Loucy (cell line): ENCODE measurements around the gene HABP4.

Experiments
- H2AFZ ChIP-seq: fragments of 200-600 bp; sonication (generic); 2 replicates; pipeline ENCODE4 v1.6.0; 2016; ENCODE audit warnings: antibody characterized with exemption, mild to moderate bottlenecking, low read length, moderate library complexity
- H3F3A ChIP-seq: fragments of 200-600 bp; 2 replicates; pipeline ENCODE4 v1.6.0; 2016; ENCODE audit warnings: antibody characterized with exemption, low read depth, mild to moderate bottlenecking
- H3K27me3 ChIP-seq: fragments of 200-600 bp; sonication (generic); 2 replicates; pipeline ENCODE4 v1.6.1; 2014; ENCODE audit warnings: low read length, mild to moderate bottlenecking; ENCODE audit not compliant: insufficient read depth, poor library complexity, severe bottlenecking
- H3K36me3 ChIP-seq: fragments of 200-600 bp; sonication (generic); 2 replicates; pipeline ENCODE4 v1.6.1; 2016; ENCODE audit warnings: low read length; ENCODE audit not compliant: insufficient read depth
- H3K4me1 ChIP-seq: fragments of 200-600 bp; sonication (generic); 2 replicates; pipeline ENCODE4 v1.5.1; 2014; ENCODE audit warnings: low read length, mild to moderate bottlenecking; ENCODE audit not compliant: insufficient read depth, poor library complexity, severe bottlenecking
- H3K4me2 ChIP-seq: fragments of 200-600 bp; sonication (generic); 2 replicates; pipeline ENCODE4 v1.6.0; 2014; ENCODE audit warnings: antibody characterized with exemption, low read length, low read depth, mild to moderate bottlenecking; ENCODE audit not compliant: poor library complexity, severe bottlenecking
- H3K4me3 ChIP-seq: fragments of 200-600 bp; sonication (generic); 2 replicates; pipeline ENCODE4 v1.5.1; 2014; ENCODE audit warnings: low read length, mild to moderate bottlenecking, mixed read lengths; ENCODE audit not compliant: poor library complexity, severe bottlenecking
- H3K79me2 ChIP-seq: fragments of 200-600 bp; sonication (generic); 2 replicates; pipeline ENCODE4 v1.6.1; 2014; ENCODE audit warnings: low read length; ENCODE audit not compliant: insufficient read depth
- H3K9ac ChIP-seq: fragments of 200-600 bp; sonication (generic); 2 replicates; pipeline ENCODE4 v1.6.0; 2014; ENCODE audit warnings: mild to moderate bottlenecking, low read depth, low read length, moderate library complexity; ENCODE audit not compliant: poor library complexity, severe bottlenecking
- H3K9me2 ChIP-seq: fragments of 200-600 bp; sonication (generic); replicated peaks from 2 replicates; pipeline ENCODE4 v1.6.1; 2016; ENCODE audit warnings: low read depth, low read length, mixed read lengths
- H3K9me3 ChIP-seq: fragments of 200-600 bp; sonication (generic); 2 replicates; pipeline ENCODE4 v1.6.1; 2014; ENCODE audit warnings: mild to moderate bottlenecking, antibody characterized with exemption, low read length, low read depth; ENCODE audit not compliant: insufficient read depth
- H4K20me1 ChIP-seq: fragments of 200-600 bp; sonication (generic); 2 replicates; pipeline ENCODE4 v1.6.0; 2014; ENCODE audit warnings: antibody characterized with exemption, low read length, mild to moderate bottlenecking; ENCODE audit not compliant: insufficient read depth, poor library complexity, severe bottlenecking
- EZH2phosphoT487 ChIP-seq: fragments of 200-600 bp; IDR thresholded peaks from 2 replicates; pipeline ENCODE4 v1.6.1; 2018; ENCODE audit warnings: antibody characterized with exemption, mild to moderate bottlenecking, moderate library complexity, borderline replicate concordance
- TF ChIP-seq, protein P1 (sequence below): fragments of 200-600 bp; sonication (generic); conservative IDR thresholded peaks from 2 replicates; pipeline ENCODE4 v1.5.1; 2014; ENCODE audit warnings: mild to moderate bottlenecking, antibody characterized with exemption, low read length

The HABP4 gene

GRCh38 chr9:96524045-96524444 lies 74.1 kb downstream of the HABP4 start:
- Histone ChIP-seq H3K27me3 (no peaks in the 10 kb centered on the region), H4K20me1 (no peaks in the 10 kb centered on the region), H3K9ac (no peak overlapping the region), H3K4me2 (no peak overlapping the region), H3K79me2 (no peaks in the 10 kb centered on the region), H3K4me3 (no peak overlapping the region), H3F3A (no peaks in the 10 kb centered on the region), H2AFZ (no peak overlapping the region), H3K4me1 (peaks cover 3% of the 10 kb centered on the region), H3K9me2 (no peaks in the 10 kb centered on the region), H3K9me3 (no peaks in the 10 kb centered on the region), H3K36me3 (no peaks in the 10 kb centered on the region)
- TF ChIP-seq EZH2phosphoT487: no peak
- TF ChIP-seq, protein P1, sequence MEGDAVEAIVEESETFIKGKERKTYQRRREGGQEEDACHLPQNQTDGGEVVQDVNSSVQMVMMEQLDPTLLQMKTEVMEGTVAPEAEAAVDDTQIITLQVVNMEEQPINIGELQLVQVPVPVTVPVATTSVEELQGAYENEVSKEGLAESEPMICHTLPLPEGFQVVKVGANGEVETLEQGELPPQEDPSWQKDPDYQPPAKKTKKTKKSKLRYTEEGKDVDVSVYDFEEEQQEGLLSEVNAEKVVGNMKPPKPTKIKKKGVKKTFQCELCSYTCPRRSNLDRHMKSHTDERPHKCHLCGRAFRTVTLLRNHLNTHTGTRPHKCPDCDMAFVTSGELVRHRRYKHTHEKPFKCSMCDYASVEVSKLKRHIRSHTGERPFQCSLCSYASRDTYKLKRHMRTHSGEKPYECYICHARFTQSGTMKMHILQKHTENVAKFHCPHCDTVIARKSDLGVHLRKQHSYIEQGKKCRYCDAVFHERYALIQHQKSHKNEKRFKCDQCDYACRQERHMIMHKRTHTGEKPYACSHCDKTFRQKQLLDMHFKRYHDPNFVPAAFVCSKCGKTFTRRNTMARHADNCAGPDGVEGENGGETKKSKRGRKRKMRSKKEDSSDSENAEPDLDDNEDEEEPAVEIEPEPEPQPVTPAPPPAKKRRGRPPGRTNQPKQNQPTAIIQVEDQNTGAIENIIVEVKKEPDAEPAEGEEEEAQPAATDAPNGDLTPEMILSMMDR: no peak

DNA sequence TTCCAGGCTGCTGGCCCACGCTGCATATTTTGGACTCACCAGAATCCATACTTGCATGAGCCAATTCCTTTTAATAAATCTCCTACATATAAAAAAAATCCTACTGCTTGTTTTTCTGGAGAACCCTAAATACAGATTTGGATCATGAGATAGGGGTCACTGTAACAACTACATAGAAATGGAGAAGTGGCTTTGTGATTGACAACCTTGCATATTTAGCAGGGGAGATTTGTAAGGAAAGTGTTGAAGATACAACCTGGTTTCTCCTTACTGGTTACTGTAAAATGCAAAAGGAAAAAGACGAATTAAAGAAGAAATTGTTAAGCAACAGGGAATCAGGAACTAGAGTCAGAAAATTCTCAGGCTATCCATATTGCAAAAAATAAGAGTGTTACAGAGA lies 74.8 kb downstream of the HABP4 start:
- TF ChIP-seq EZH2phosphoT487: no peak
- TF ChIP-seq, protein P1: no peak
- Histone ChIP-seq H3K4me3 (no peak overlapping the region), H2AFZ (no peak overlapping the region), H3K4me1 (peaks cover 3% of the 10 kb centered on the region), H3K79me2 (no peaks in the 10 kb centered on the region), H3F3A (no peaks in the 10 kb centered on the region), H3K9ac (no peak overlapping the region), H3K9me2 (no peaks in the 10 kb centered on the region), H3K9me3 (no peaks in the 10 kb centered on the region), H3K36me3 (no peaks in the 10 kb centered on the region), H3K27me3 (no peaks in the 10 kb centered on the region), H3K4me2 (no peak overlapping the region), H4K20me1 (no peaks in the 10 kb centered on the region)

DNA sequence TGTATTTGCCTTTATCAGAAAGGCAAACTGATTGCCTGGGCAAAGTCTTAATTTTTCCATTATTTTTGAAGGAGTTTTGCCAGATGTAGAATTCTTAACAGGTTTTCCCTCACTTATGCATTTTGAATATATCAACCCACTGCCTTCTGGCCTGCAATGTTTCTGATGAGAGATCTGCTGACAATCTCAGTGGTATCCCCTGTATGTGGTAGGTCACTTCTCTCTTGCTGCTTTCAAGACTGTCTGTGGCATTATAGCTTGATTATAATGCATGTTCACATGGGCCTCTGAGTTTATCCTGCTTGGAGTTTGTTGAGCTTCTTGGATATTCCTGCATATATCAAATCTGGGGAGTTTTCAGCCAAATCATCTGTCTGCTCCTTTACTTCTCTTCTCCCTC lies 82.2 kb downstream of the HABP4 start:
- Histone ChIP-seq H4K20me1 (no peaks in the 10 kb centered on the region), H3K9me3 (no peaks in the 10 kb centered on the region), H3F3A (no peaks in the 10 kb centered on the region), H2AFZ (no peak overlapping the region), H3K4me2 (no peak overlapping the region), H3K4me1 (no peaks in the 10 kb centered on the region), H3K36me3 (no peaks in the 10 kb centered on the region), H3K9ac (no peak overlapping the region), H3K4me3 (no peak overlapping the region), H3K79me2 (no peaks in the 10 kb centered on the region), H3K27me3 (no peaks in the 10 kb centered on the region), H3K9me2 (no peaks in the 10 kb centered on the region)
- TF ChIP-seq EZH2phosphoT487: no peak
- TF ChIP-seq, protein P1: no peak
